Endothelial cell of umbilical vein (primary cell): ENCODE results near the gene GRID1. TPM values are rescaled to one million over a fixed set of nuclear protein-coding genes. Genes with fewer than 3 reads are reported as not detected.

ENCODE experiments used
- BruUV-seq: library from RNA; stranded (reverse); fragments of 400-500 nt; replicated peaks from 2 replicates; lab custom pipeline; 2021; lab: Mats Ljungman, UMichigan
- CTCF ChIA-PET: fragments of 300-600, 350-600 bp; sonication (Branson Sonifier 250); formaldehyde crosslinking; loops from one replicate; lab custom pipeline; 2021; ENCODE audit warnings: antibody characterized with exemption, inconsistent platforms; lab: Charles Lee
- POLR2A ChIA-PET: fragments of 300-600, 350-600 bp; sonication (Branson Sonifier 250); formaldehyde crosslinking; loops from one replicate; lab custom pipeline; 2021; ENCODE audit warnings: antibody characterized with exemption, inconsistent platforms; lab: Charles Lee
- DNase-seq: peaks from one replicate; pipeline ENCODE4 v3.0.0-alpha.2; 2011; ENCODE audit warnings: low read depth, low spot score
- FAIRE-seq: peaks from 2 replicates; lab custom pipeline; 2011; peaks lifted over from hg19 to GRCh38; lab: Jason Lieb, UNC
- H2AFZ ChIP-seq: 2 replicates; pipeline ENCODE4 v1.6.0; 2012; ENCODE audit warnings: low read depth, low read length, control low read depth, inconsistent platforms
- H3K27ac ChIP-seq: 2 replicates; pipeline ENCODE4 v1.5.1; 2011; ENCODE audit warnings: low read depth, mild to moderate bottlenecking, control low read depth, low read length, moderate library complexity; ENCODE audit not compliant: insufficient read depth
- H3K27me3 ChIP-seq, 2 experiments: 2 replicates each; pipeline versions ENCODE4 v1.6.0 to v1.6.1; 2011; ENCODE audit warnings: low read length in 2 of 2, mixed read lengths in 1 of 2; ENCODE audit not compliant: control insufficient read depth in 2 of 2, insufficient read depth in 2 of 2
- H3K36me3 ChIP-seq, 2 experiments: 2 replicates in 1 of 2; 3 replicates in 1 of 2; pipeline ENCODE4 v1.5.1; 2011; ENCODE audit warnings: low read length in 2 of 2, mild to moderate bottlenecking in 1 of 2, moderate library complexity in 1 of 2; ENCODE audit not compliant: control insufficient read depth in 2 of 2, insufficient read depth in 2 of 2; ENCODE audit errors: extremely low read depth in 1 of 2
- H3K4me1 ChIP-seq: 3 replicates; pipeline ENCODE4 v1.5.1; 2011; ENCODE audit warnings: mild to moderate bottlenecking, low read length; ENCODE audit not compliant: control insufficient read depth, insufficient read depth; ENCODE audit errors: extremely low read depth
- H3K4me2 ChIP-seq: 2 replicates; pipeline ENCODE4 v1.6.1; 2011; ENCODE audit warnings: low read length, control low read depth, mixed read lengths; ENCODE audit not compliant: insufficient read depth
- H3K4me3 ChIP-seq, 3 experiments: fragments of 200-600 bp in 1 of 3; sonication (generic), shearing (Covaris generic) in 1 of 3; replicated peaks in 1 of 3; 2 replicates each; pipeline ENCODE4 v1.5.1; 2011 to 2016; ENCODE audit warnings: control low read depth in 3 of 3, low read length in 3 of 3, mild to moderate bottlenecking in 2 of 3, inconsistent platforms in 1 of 3, low read depth in 1 of 3, moderate library complexity in 1 of 3; ENCODE audit not compliant: insufficient read depth in 1 of 3
- H3K79me2 ChIP-seq: 2 replicates; pipeline ENCODE4 v1.6.0; 2012; ENCODE audit warnings: low read length, inconsistent platforms; ENCODE audit not compliant: control insufficient read depth, insufficient read depth
- H3K9ac ChIP-seq: replicated peaks from 2 replicates; pipeline ENCODE3; 2011; ENCODE audit warnings: low read length, control low read depth; ENCODE audit not compliant: insufficient read depth; ENCODE audit errors: extremely low read depth
- H3K9me1 ChIP-seq: replicated peaks from 3 replicates; pipeline ENCODE4 v1.6.0; 2011; ENCODE audit warnings: mild to moderate bottlenecking, low read length; ENCODE audit not compliant: control insufficient read depth, insufficient read depth; ENCODE audit errors: extremely low read depth
- H3K9me3 ChIP-seq: replicated peaks from 2 replicates; pipeline ENCODE4 v1.5.1; 2012; ENCODE audit warnings: low read length, inconsistent platforms; ENCODE audit not compliant: control insufficient read depth, insufficient read depth
- H4K20me1 ChIP-seq: replicated peaks from 2 replicates; pipeline ENCODE3; 2011; ENCODE audit warnings: mild to moderate bottlenecking, low read length; ENCODE audit not compliant: control insufficient read depth, insufficient read depth; ENCODE audit errors: extremely low read depth
- CTCF ChIP-seq, 2 donors: IDR thresholded peaks; 1 replicate in 1 of 2; 2 replicates in 1 of 2; pipeline ENCODE4 v1.5.1; 2011; ENCODE audit warnings: low read length in 2 of 2, mild to moderate bottlenecking in 2 of 2, moderate library complexity in 2 of 2, control low read depth in 1 of 2, inconsistent platforms in 1 of 2, low read depth in 1 of 2; ENCODE audit not compliant: insufficient read depth in 1 of 2; ENCODE audit errors: extremely low read depth in 1 of 2
- EZH2 ChIP-seq: IDR thresholded peaks from 2 replicates; pipeline ENCODE4 v1.6.1; 2012; ENCODE audit warnings: borderline replicate concordance, low read depth, mild to moderate bottlenecking, moderate library complexity, low read length, inconsistent platforms; ENCODE audit not compliant: severe bottlenecking
- FOS ChIP-seq: IDR thresholded peaks from 2 replicates; pipeline ENCODE4 v1.6.1; 2011; ENCODE audit warnings: mild to moderate bottlenecking, low read length, moderate library complexity, borderline replicate concordance; ENCODE audit not compliant: insufficient read depth
- GATA2 ChIP-seq: IDR thresholded peaks from 2 replicates; pipeline ENCODE4 v1.7.0; 2011; ENCODE audit warnings: low read depth, mild to moderate bottlenecking, moderate library complexity, mixed read lengths, low read length; ENCODE audit not compliant: insufficient read length, insufficient read depth
- JUN ChIP-seq: IDR thresholded peaks from 2 replicates; pipeline ENCODE4 v1.6.1; 2011; ENCODE audit warnings: borderline replicate concordance, low read depth; ENCODE audit not compliant: insufficient read length, insufficient read depth
- MAX ChIP-seq: IDR thresholded peaks from 2 replicates; pipeline ENCODE4 v1.6.1; 2011; ENCODE audit not compliant: insufficient read depth, insufficient read length
- MYC ChIP-seq: IDR thresholded peaks from one replicate; pipeline ENCODE4 v1.6.1; 2011; ENCODE audit warnings: mild to moderate bottlenecking, low read depth, low read length
- POLR2A ChIP-seq: IDR thresholded peaks from 2 replicates; pipeline ENCODE4 v1.6.1; 2012; ENCODE audit warnings: low read depth, mild to moderate bottlenecking, control low read depth, low read length
- POLR2AphosphoS5 ChIP-seq: IDR thresholded peaks from 2 replicates; pipeline ENCODE4 v1.6.1; 2012; ENCODE audit warnings: low read depth, mild to moderate bottlenecking, control low read depth, low read length, moderate library complexity; ENCODE audit not compliant: insufficient read depth
- dilution Hi-C: fragments of 300-500 bp; cut with MboI; formaldehyde crosslinking; loops from one replicate; pipeline ENCODE4 v1.15.0; 2019; ENCODE audit warnings: low sequenced_read_pairs; ENCODE audit not compliant: extremely low pct_ligation_motif_present
- intact Hi-C: fragments of 100-400 bp; cut with micrococcal nuclease; formaldehyde crosslinking; loops from one replicate; pipeline ENCODE4 v1.10.0; 2022
- polyA plus RNA-seq, 4 experiments: library from polyadenylated mRNA; depleted of rRNA in 3 of 4; stranded (reverse) in 3 of 4; unstranded in 1 of 4; fragments of >200 nt; gene quantifications; 2 replicates each; pipeline versions ENCODE4 v1.2.1 to v1.2.3, GENCODE V29; 2011 to 2012; ENCODE audit warnings: missing spikeins in 1 of 4
- total RNA-seq: library from RNA; stranded (reverse); gene quantifications from 2 replicates; pipeline ENCODE4 v1.2.3, GENCODE V29; 2021

GRID1 gene
- total and polyA plus RNA-seq, 2 donors (not counting 3 experiments of a cell fraction or from before 2014, with no cell fraction given): not detected

DNA sequence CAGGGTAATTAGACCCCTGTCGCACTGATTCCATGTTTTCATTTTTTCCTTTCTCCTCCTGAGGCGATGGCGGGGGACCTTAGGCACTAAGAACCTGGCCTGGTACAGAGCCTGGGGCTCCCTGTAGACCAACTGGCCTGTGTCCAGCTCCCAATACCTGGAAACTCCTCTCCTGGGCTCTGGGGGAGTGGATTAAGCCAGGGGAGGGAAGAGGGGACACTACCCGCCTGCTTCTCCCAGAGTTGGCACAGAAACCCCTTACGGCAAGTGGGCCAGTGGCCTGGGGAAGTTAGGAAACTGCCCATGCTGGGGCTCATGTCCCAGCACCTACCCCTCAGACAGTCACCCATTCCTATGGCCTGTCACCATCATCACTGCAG lies 121.6 kb downstream of the GRID1 start:
- FAIRE-seq: no peak

GRCh38 chr10:86244297-86245014 lies 122.1 kb downstream of the GRID1 start:
- Histone ChIP-seq H3K4me2 (no peak overlapping the region), H3K27me3 (no peaks in the 10 kb centered on the region), H3K9ac (no peak overlapping the region), H3K27ac (no peak overlapping the region), H3K9me1 (no peaks in the 10 kb centered on the region), H4K20me1 (no peaks in the 10 kb centered on the region), H3K4me3 (no peak overlapping the region), H3K9me3 (no peaks in the 10 kb centered on the region), H3K79me2 (no peaks in the 10 kb centered on the region), H3K4me1 (no peaks in the 10 kb centered on the region), H3K36me3 (no peaks in the 10 kb centered on the region), H2AFZ (no peak overlapping the region)
- intact Hi-C loops (no loop called here), dilution Hi-C loops (no loop called here)
- ChIA-PET CTCF (no interaction called here), POLR2A (no interaction called here)
- no peak for DNase-seq
- FAIRE-seq: no peak
- TF ChIP-seq GATA2: no peak
- TF ChIP-seq JUN: no peak
- no peak for TF ChIP-seq CTCF (IDR thresholded peaks at IDR 0.05; ENCODE audit: extremely low read depth in 1 of 2, insufficient read depth in 1 of 2, low read depth in 1 of 2, low read length in 2 of 2)
- TF ChIP-seq POLR2AphosphoS5: no peak
- TF ChIP-seq FOS: no peak
- TF ChIP-seq MAX: no peak
- no peak for TF ChIP-seq EZH2
- no peak for TF ChIP-seq POLR2A
- TF ChIP-seq MYC: no peak
- no TSS peak for BruUV-seq

More for the DNA sequence above, 121.6 kb downstream of the GRID1 start:
- no peaks in the 10 kb centered on the region for H3K27me3 ChIP-seq
- H3K27ac ChIP-seq: no peak overlapping the region
- CTCF ChIA-PET: no interaction called here
- no peak overlapping the region for H3K4me3 ChIP-seq
- H3K79me2 ChIP-seq: no peaks in the 10 kb centered on the region
- DNase-seq: no peak
- no peak overlapping the region for H3K9ac ChIP-seq
- H2AFZ ChIP-seq: no peak overlapping the region
- no peaks in the 10 kb centered on the region for H3K4me1 ChIP-seq
- no TSS peak for BruUV-seq
- no peaks in the 10 kb centered on the region for H4K20me1 ChIP-seq
- intact Hi-C loops (no loop called here), dilution Hi-C loops (no loop called here)
- no peaks in the 10 kb centered on the region for H3K9me1 ChIP-seq
- H3K9me3 ChIP-seq: no peaks in the 10 kb centered on the region
- POLR2A ChIA-PET: no interaction called here
- H3K36me3 ChIP-seq: no peaks in the 10 kb centered on the region
- no peak for TF ChIP-seq POLR2A
- H3K4me2 ChIP-seq: no peak overlapping the region
